Breast epithelium (tissue), 3 donors: ENCODE data around the gene CBX5.

ENCODE experiments used
- CTCF ChIP-seq, 3 donors: fragments of 450-650 bp; IDR thresholded peaks; one replicate each; pipeline ENCODE4 v1.5.1; 2016 to 2017; ENCODE audit warnings: antibody characterized with exemption in 3 of 3, mild to moderate bottlenecking in 3 of 3, moderate library complexity in 3 of 3
- POLR2A ChIP-seq: fragments of 450-650 bp; IDR thresholded peaks from one replicate; pipeline ENCODE4 v1.6.1; 2016; ENCODE audit warnings: antibody characterized with exemption, mild to moderate bottlenecking, moderate library complexity

- TF ChIP-seq CTCF (IDR thresholded peaks at IDR 0.05) (no peak), POLR2A (no peak)
Observed at GRCh38 chr12:54292083-54292930, 12.4 kb upstream of the CBX5 start.
